DND-41 (cell line): ENCODE data around the gene FAM228B.

Experiments used
- ATAC-seq: fragments of 200-7000 bp; cut with Tn5 transposase; 3 replicates; pipeline ENCODE4 v1.9.1; 2021; ENCODE audit warnings: low read depth; ENCODE audit not compliant: insufficient read depth
- DNase-seq: peaks from one replicate; pipeline ENCODE4 v3.0.0-alpha.2; 2020
- H2AFZ ChIP-seq: 2 replicates; pipeline ENCODE4 v1.6.0; 2012; ENCODE audit warnings: low read depth, low read length
- H3K27ac ChIP-seq: 2 replicates; pipeline ENCODE4 v1.5.1; 2012; ENCODE audit warnings: low read length, inconsistent platforms
- H3K27me3 ChIP-seq: fragments of 200-600 bp; sonication (generic); 2 replicates; pipeline ENCODE4 v1.6.0; 2012; ENCODE audit warnings: low read length, mild to moderate bottlenecking, inconsistent platforms; ENCODE audit not compliant: insufficient read depth, poor library complexity
- H3K36me3 ChIP-seq: 2 replicates; pipeline ENCODE4 v1.5.1; 2012; ENCODE audit warnings: low read length, inconsistent platforms; ENCODE audit not compliant: insufficient read depth
- H3K4me1 ChIP-seq: 2 replicates; pipeline ENCODE4 v1.5.1; 2012; ENCODE audit warnings: mild to moderate bottlenecking, low read length; ENCODE audit not compliant: insufficient read depth
- H3K4me2 ChIP-seq: 2 replicates; pipeline ENCODE4 v1.6.0; 2012; ENCODE audit warnings: mild to moderate bottlenecking, moderate library complexity, low read length, inconsistent platforms; ENCODE audit not compliant: insufficient read depth
- H3K4me3 ChIP-seq, 2 experiments: fragments of 200-600 bp in 1 of 2; shearing (Covaris generic) in 1 of 2; 2 replicates each; pipeline ENCODE4 v1.5.1; 2012 to 2016; ENCODE audit warnings: inconsistent platforms in 2 of 2, low read length in 2 of 2, mild to moderate bottlenecking in 2 of 2, low read depth in 1 of 2, moderate library complexity in 1 of 2
- H3K79me2 ChIP-seq: 2 replicates; pipeline ENCODE4 v1.6.0; 2012; ENCODE audit warnings: low read length, inconsistent platforms; ENCODE audit not compliant: insufficient read depth
- H3K9ac ChIP-seq: 2 replicates; pipeline ENCODE4 v1.6.0; 2012; ENCODE audit warnings: low read depth, mild to moderate bottlenecking, inconsistent platforms, low read length, moderate library complexity
- H3K9me3 ChIP-seq: 2 replicates; pipeline ENCODE4 v1.5.1; 2012; ENCODE audit warnings: low read length, moderate library complexity, mild to moderate bottlenecking, inconsistent platforms; ENCODE audit not compliant: insufficient read depth, severe bottlenecking
- H4K20me1 ChIP-seq: 2 replicates; pipeline ENCODE4 v1.6.0; 2012; ENCODE audit warnings: low read length; ENCODE audit not compliant: insufficient read depth
- CTCF ChIP-seq: IDR thresholded peaks from 2 replicates; pipeline ENCODE4 v1.5.1; 2012; ENCODE audit warnings: borderline replicate concordance, low read length, moderate library complexity, mild to moderate bottlenecking; ENCODE audit not compliant: poor library complexity, severe bottlenecking; ENCODE audit errors: extremely low read depth
- EZH2 ChIP-seq: IDR thresholded peaks from 3 replicates; pipeline ENCODE4 v1.6.1; 2012; ENCODE audit warnings: borderline replicate concordance, low read depth, mild to moderate bottlenecking, moderate library complexity, low read length, inconsistent platforms; ENCODE audit not compliant: severe bottlenecking

The FAM228B gene

GRCh38 chr2:24101992-24102391 is 21.3 kb upstream of the FAM228B start:
- H3K79me2 ChIP-seq: no peaks in the 10 kb centered on the region

DNA sequence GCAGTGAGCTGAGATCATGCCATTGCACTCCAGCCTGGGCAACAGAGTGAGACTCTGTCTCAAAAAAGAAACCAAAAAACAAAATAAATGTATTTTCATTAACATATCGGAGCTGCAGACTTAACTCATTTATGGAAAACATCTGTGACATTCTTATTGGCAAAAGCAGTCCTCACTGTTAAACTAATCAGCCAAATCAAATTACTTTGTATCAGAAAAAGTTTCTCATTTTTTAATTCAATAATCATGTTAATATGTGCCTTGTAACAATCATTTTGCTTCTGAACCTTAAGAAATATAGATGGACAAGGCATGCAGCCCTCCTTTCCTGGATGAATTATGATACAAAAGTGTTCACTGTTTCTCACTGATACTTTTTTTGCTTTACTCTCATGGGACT is 20.6 kb upstream of the FAM228B start:
- Histone ChIP-seq H3K27me3 (no peaks in the 10 kb centered on the region), H3K4me3 (no peak overlapping the region), H3K4me2 (no peak overlapping the region), H3K9me3 (peaks cover 3% of the 10 kb centered on the region), H3K36me3 (no peaks in the 10 kb centered on the region), H2AFZ (no peak overlapping the region), H3K79me2 (no peaks in the 10 kb centered on the region), H4K20me1 (no peaks in the 10 kb centered on the region), H3K27ac (no peak overlapping the region), H3K9ac (no peak overlapping the region), H3K4me1 (no peaks in the 10 kb centered on the region)
- DNase-seq: no peak
- ATAC-seq: no peak
- TF ChIP-seq CTCF: no peak
- no peak for TF ChIP-seq EZH2

More at GRCh38 chr2:24101992-24102391, 21.3 kb upstream of the FAM228B start:
- ATAC-seq (no peak), DNase-seq (no peak)
- H3K9ac ChIP-seq: no peak overlapping the region
- H3K27me3 ChIP-seq: no peaks in the 10 kb centered on the region
- no peaks in the 10 kb centered on the region for H3K9me3 ChIP-seq
- TF ChIP-seq EZH2 (no peak), CTCF (no peak)
- no peaks in the 10 kb centered on the region for H4K20me1 ChIP-seq
- no peaks in the 10 kb centered on the region for H3K4me1 ChIP-seq
- no peak overlapping the region for H3K27ac ChIP-seq
- H2AFZ ChIP-seq: no peak overlapping the region
- no peaks in the 10 kb centered on the region for H3K36me3 ChIP-seq
- H3K4me2 ChIP-seq: no peak overlapping the region
- H3K4me3 ChIP-seq: no peak overlapping the region

- ATAC-seq (no peak), DNase-seq (no peak)
- Histone ChIP-seq H3K4me1 (no peaks in the 10 kb centered on the region), H3K27ac (no peak overlapping the region), H3K4me2 (no peak overlapping the region), H3K79me2 (no peaks in the 10 kb centered on the region), H3K4me3 (no peak overlapping the region), H3K9me3 (peaks cover 3% of the 10 kb centered on the region), H2AFZ (no peak overlapping the region), H3K36me3 (no peaks in the 10 kb centered on the region), H3K9ac (no peak overlapping the region), H4K20me1 (no peaks in the 10 kb centered on the region), H3K27me3 (no peaks in the 10 kb centered on the region)
- TF ChIP-seq EZH2 (no peak), CTCF (no peak)
Observed at GRCh38 chr2:24104110-24104650, 19.1 kb upstream of the FAM228B start.

- Histone ChIP-seq H3K4me2 (no peak overlapping the region), H3K36me3 (no peaks in the 10 kb centered on the region), H3K4me3 (no peak overlapping the region), H4K20me1 (no peaks in the 10 kb centered on the region), H3K9me3 (peaks cover 3% of the 10 kb centered on the region), H3K79me2 (no peaks in the 10 kb centered on the region), H2AFZ (no peak overlapping the region), H3K27ac (no peak overlapping the region), H3K4me1 (no peaks in the 10 kb centered on the region), H3K27me3 (no peaks in the 10 kb centered on the region), H3K9ac (no peak overlapping the region)
- no peak for TF ChIP-seq EZH2
- no peak for TF ChIP-seq CTCF
- DNase-seq: no peak
- ATAC-seq: no peak
Observed at GRCh38 chr2:24104906-24105305, 18.4 kb upstream of the FAM228B start.
